GM21723 (cell line): ENCODE results near the gene LCNL1.

ENCODE experiments used
- ATAC-seq: cut with Tn5 transposase; IDR thresholded peaks from one replicate; pipeline ENCODE4 v1.9.1; 2021; ENCODE audit warnings: mild to moderate bottlenecking, moderate library complexity; ENCODE audit not compliant: unreplicated experiment

LCNL1 gene

GRCh38 chr9:136946228-136947027 is 36.4 kb upstream of the LCNL1 start:
- no peak for ATAC-seq

DNA sequence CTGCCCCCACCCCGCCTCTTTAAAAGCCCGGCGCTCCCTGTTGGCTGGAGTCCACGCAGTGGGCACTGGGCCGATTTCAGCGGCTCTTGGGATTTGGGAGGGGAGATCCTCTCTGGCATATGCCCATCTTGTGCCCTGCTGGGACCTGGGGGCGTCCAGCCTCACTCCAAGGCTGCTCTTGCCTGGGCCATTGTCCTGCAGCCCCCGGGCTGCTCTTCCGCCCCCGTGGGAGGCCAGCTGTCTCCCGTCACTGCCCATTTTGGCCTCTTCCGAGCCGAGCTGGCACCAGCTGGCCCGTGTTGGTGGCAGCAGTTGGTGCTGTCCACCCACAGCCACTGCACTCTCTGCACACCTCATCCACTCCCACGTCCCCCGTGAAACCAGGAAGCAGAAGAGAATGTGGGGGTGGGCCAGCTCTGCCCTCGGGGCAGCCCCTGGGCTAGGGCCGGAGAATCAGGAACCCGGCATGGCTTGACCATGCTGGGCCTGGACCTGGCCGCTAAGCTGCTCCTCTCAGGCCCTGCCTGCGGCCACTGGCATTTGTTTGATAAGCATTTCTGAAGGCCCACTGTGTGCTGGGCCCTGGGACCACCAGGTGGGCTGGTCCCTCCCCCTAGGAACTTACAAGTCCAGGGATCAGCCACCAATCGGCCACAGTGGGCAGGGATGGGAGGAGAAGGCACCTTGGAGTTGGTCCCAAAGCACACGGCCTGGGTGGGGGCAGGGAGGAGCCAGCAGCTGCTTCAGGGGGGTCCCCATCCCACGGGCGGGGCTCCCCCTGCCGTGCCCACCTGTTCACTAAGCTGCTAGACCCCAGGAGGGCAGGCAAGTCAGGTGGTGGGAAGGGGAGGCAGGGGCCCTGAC is 35.5 kb upstream of the LCNL1 start:
- no peak for ATAC-seq

GRCh38 chr9:136947955-136948510 is 34.8 kb upstream of the LCNL1 start:
- ATAC-seq = no peak

- ATAC-seq = no peak
Observed at GRCh38 chr9:136949239-136949816, 33.5 kb upstream of the LCNL1 start.

GRCh38 chr9:136949817-136950655 is 32.8 kb upstream of the LCNL1 start:
- ATAC-seq = peak; percentile 67

- ATAC-seq = no peak
Observed at GRCh38 chr9:136950656-136951276, 32.0 kb upstream of the LCNL1 start.

DNA sequence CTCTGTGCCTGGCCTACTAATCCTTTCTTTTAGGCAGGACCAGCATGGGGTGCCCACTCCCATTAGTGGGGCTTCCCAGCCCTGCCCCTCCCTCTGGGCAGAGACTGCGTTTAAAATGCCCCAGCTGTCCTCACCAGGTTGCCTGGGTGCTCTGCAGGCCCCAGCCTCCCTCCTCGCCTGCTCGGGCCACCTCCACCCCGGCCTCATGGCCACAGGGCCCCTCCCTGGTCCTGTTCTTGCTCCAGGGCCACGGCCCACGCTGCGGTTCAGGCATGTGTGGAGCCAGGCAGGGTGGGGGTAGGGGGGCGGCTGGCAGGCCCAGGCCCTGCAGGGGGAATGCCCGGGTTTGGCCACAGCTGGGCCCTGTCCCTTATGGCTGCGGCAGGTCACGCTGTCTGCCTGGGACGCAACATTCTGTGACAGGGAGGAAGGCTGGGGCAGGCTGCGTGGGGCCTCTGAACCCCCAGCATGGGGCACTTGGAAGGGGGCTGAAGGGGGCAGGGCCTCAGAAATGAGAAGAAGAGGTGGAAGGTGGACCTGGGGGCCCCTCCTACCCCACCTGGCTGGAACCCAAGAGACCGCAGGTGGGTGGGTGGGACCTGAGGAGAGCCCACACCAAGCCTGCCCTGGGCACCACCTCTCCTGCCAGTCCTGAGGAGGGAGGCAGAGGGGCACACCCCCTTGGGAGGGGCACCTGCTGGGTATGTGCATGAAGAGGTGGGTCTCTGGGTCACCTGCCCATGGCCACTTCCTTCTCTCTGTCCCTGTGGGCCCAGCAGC is 31.1 kb upstream of the LCNL1 start, which contains the start of gene LCN12:
LCN12 (plus strand) TSS at position 733 of the 780 bp plus-strand sequence. CDS start 55 bp downstream, outside the sequence.
- no peak for ATAC-seq

DNA sequence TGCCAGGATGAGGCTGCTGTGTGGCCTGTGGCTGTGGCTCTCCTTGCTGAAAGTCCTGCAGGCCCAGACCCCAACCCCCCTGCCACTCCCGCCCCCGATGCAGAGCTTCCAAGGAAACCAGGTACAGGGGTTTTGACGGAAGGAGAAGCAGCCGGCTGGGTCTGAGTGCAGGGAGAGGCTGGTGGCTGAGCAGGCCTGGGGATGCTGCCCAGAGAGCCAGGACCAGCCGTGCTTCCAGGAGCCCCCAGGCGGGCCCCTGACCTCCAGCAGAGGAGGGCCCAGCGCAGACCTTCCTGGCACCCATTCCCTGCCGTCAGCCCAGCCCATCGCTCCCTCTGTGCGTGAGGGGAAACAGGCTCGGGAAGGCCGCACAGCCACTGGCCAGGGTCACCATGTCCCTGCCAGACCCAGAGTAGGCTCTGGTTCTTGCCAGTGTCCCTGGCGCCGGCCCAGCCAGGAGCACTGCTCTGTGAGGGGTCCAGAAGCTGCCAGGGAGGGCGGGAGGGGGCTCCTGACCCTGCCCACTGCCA is 30.4 kb upstream of the LCNL1 start:
- no peak for ATAC-seq

- no peak for ATAC-seq
Observed at GRCh38 chr9:136952876-136953770, 29.7 kb upstream of the LCNL1 start.

GRCh38 chr9:136953771-136954269 is 29.0 kb upstream of the LCNL1 start:
- ATAC-seq = no peak

GRCh38 chr9:136954270-136955083 is 28.3 kb upstream of the LCNL1 start:
- no peak for ATAC-seq

GRCh38 chr9:136955202-136955942 is 27.4 kb upstream of the LCNL1 start:
- no peak for ATAC-seq

- no peak for ATAC-seq
Observed at GRCh38 chr9:136955943-136956335, 26.9 kb upstream of the LCNL1 start.

DNA sequence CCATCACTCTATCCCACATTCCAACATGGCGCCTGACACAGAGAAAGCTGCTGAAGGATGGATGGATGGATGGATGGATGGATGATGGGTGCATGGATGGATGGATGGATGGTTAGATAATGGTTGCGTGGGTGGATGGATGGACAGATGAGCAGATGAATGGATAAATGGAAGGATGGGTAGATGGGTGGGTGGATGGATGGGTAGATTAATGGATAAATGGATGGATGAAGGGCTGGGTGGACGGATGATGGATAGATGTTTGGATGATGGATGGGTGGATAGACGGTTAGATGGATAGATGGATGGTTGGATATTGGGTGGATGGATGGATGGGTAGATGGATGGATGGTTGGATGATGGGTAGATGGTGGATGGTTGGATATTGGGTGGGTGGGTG is 26.2 kb upstream of the LCNL1 start:
- ATAC-seq = no peak

DNA sequence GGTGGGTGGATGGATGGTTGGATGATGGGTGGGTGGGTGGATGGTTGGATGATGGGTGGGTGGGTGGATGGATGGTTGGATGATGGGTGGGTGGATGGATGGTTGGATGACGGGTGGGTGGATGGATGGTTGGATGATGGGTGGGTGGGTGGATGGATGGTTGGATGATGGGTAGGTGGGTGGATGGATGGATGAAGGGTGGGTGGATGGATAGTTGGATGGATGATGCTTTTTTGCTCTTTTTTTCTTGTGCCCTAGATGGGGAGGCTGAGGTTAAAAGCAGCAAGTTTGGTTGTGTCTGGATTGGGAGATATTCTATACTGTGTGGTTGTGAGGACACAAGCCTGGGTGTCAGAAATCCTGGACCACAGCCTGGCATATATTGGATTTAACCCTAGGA is 25.3 kb upstream of the LCNL1 start:
- ATAC-seq = no peak

- no peak for ATAC-seq
Observed at GRCh38 chr9:136957901-136958300, 24.9 kb upstream of the LCNL1 start.
